Activated naive CD4-positive, alpha-beta T cell treated with anti-CD3 and anti-CD28 coated beads, Interleukin-2, amount 50 U/mL, for 72 hours (primary cell): Measurements from ENCODE around the gene WDSUB1. TPM values are rescaled to one million over a fixed set of nuclear protein-coding genes. Genes with fewer than 3 reads are reported as not detected.

Experiments used
- ATAC-seq, 2 donors: fragments of 150-1000 bp; cut with Tn5 transposase; 2 replicates each; pipeline ENCODE4 v1.10.0; 2021; ENCODE audit warnings: mild to moderate bottlenecking in 2 of 2, moderate library complexity in 2 of 2
- DNase-seq, 2 donors: peaks; one replicate each; pipeline ENCODE4 v3.0.0; 2021 to 2022; ENCODE audit warnings: low spot score in 2 of 2
- H3K27ac Mint-ChIP-seq, 2 donors: one replicate each; pipeline ENCODE4 v1.8.0; 2022; ENCODE audit warnings: mild to moderate bottlenecking in 2 of 2, mixed read lengths in 2 of 2
- H3K36me3 Mint-ChIP-seq, 2 donors: one replicate each; pipeline ENCODE4 v1.8.0; 2022; ENCODE audit warnings: mixed read lengths in 2 of 2
- H3K9me3 Mint-ChIP-seq, 2 donors: one replicate each; pipeline ENCODE4 v1.8.0; 2022; ENCODE audit warnings: mixed read lengths in 2 of 2
- total RNA-seq, 2 donors: library from RNA; stranded (reverse); gene quantifications; one replicate each; pipeline ENCODE4 v1.2.3, GENCODE V29; 2022

Gene WDSUB1
- total RNA-seq, 2 donors from 2014 or later, result 7.7 to 10.3 TPM

- ATAC-seq (no peak), DNase-seq (no peak)
- Mint-ChIP-seq H3K9me3 (no peaks in the 10 kb centered on the region), H3K27ac (no peak overlapping the region), H3K36me3 (no peaks in the 10 kb centered on the region)
Measured at GRCh38 chr2:159193791-159194190, 92.7 kb downstream of the WDSUB1 start.

GRCh38 chr2:159192371-159192918, 94.1 kb downstream of the WDSUB1 start:
- no peaks in the 10 kb centered on the region for H3K9me3 Mint-ChIP-seq
- no peak overlapping the region for H3K27ac Mint-ChIP-seq
- no peak for ATAC-seq
- no peaks in the 10 kb centered on the region for H3K36me3 Mint-ChIP-seq
- DNase-seq, result no peak

GRCh38 chr2:159188449-159188848, 98.1 kb downstream of the WDSUB1 start:
- no peak for ATAC-seq
- no peaks in the 10 kb centered on the region for H3K9me3 Mint-ChIP-seq
- no peak overlapping the region for H3K27ac Mint-ChIP-seq
- no peak for DNase-seq
- H3K36me3 Mint-ChIP-seq, result no peaks in the 10 kb centered on the region

GRCh38 chr2:159187106-159187505, 99.4 kb downstream of the WDSUB1 start:
- no peaks in the 10 kb centered on the region for H3K9me3 Mint-ChIP-seq
- no peak overlapping the region for H3K27ac Mint-ChIP-seq
- H3K36me3 Mint-ChIP-seq, result no peaks in the 10 kb centered on the region
- ATAC-seq (no peak), DNase-seq (no peak)

GRCh38 chr2:159186462-159186861, 100.0 kb downstream of the WDSUB1 start:
- no peak for DNase-seq
- Mint-ChIP-seq H3K27ac (no peak overlapping the region), H3K9me3 (no peaks in the 10 kb centered on the region), H3K36me3 (no peaks in the 10 kb centered on the region)
- ATAC-seq, result no peak
